Measurements from ENCODE around the gene WDR89.

The WDR89 gene

DNA sequence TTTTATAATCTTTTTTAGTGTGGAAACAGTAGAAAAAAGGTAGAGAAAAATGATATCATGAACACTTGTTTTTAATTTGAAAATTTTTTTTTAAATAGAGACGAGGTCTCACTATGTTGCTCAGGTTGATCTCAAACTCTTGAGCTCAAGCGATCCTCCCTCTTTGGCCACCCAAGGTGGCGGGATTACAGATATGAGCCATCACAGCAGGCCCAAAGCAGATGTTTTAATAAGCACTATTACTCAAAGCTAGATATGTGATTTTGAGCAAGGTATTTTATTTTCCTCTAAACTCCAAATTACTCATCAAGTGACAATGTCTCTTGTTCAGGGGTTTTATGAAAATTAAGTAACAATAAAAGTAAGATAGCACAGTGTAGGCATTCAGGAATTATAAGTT, 10.7 kb upstream of the WDR89 start:
- H3K4me3 ChIP-seq (replicated peaks; ENCODE audit: low read depth, low read length), result no peak overlapping the region
- DNase-seq (ENCODE audit: extremely low read depth, insufficient read length), result no peak
- TF ChIP-seq, protein P1, sequence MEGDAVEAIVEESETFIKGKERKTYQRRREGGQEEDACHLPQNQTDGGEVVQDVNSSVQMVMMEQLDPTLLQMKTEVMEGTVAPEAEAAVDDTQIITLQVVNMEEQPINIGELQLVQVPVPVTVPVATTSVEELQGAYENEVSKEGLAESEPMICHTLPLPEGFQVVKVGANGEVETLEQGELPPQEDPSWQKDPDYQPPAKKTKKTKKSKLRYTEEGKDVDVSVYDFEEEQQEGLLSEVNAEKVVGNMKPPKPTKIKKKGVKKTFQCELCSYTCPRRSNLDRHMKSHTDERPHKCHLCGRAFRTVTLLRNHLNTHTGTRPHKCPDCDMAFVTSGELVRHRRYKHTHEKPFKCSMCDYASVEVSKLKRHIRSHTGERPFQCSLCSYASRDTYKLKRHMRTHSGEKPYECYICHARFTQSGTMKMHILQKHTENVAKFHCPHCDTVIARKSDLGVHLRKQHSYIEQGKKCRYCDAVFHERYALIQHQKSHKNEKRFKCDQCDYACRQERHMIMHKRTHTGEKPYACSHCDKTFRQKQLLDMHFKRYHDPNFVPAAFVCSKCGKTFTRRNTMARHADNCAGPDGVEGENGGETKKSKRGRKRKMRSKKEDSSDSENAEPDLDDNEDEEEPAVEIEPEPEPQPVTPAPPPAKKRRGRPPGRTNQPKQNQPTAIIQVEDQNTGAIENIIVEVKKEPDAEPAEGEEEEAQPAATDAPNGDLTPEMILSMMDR (IDR thresholded peaks at IDR 0.05; ENCODE audit: insufficient read depth, low read length, poor library complexity, severe bottlenecking), result no peak
- H3K36me3 ChIP-seq (ENCODE audit: control insufficient read depth, insufficient read depth, low read length), result no peaks in the 10 kb centered on the region
- H3K27me3 ChIP-seq (replicated peaks; ENCODE audit: control insufficient read depth, insufficient read depth, low read length), result no peaks in the 10 kb centered on the region

GRCh38 chr14:63650256-63650952, 8.7 kb upstream of the WDR89 start:
- DNase-seq (ENCODE audit: extremely low read depth, insufficient read length), result no peak
- no peaks in the 10 kb centered on the region for H3K27me3 ChIP-seq (replicated peaks; ENCODE audit: control insufficient read depth, insufficient read depth, low read length)
- H3K4me3 ChIP-seq (replicated peaks; ENCODE audit: low read depth, low read length), result no peak overlapping the region
- TF ChIP-seq, protein P1 (IDR thresholded peaks at IDR 0.05; ENCODE audit: insufficient read depth, low read length, poor library complexity, severe bottlenecking), result no peak
- no peaks in the 10 kb centered on the region for H3K36me3 ChIP-seq (ENCODE audit: control insufficient read depth, insufficient read depth, low read length)

DNA sequence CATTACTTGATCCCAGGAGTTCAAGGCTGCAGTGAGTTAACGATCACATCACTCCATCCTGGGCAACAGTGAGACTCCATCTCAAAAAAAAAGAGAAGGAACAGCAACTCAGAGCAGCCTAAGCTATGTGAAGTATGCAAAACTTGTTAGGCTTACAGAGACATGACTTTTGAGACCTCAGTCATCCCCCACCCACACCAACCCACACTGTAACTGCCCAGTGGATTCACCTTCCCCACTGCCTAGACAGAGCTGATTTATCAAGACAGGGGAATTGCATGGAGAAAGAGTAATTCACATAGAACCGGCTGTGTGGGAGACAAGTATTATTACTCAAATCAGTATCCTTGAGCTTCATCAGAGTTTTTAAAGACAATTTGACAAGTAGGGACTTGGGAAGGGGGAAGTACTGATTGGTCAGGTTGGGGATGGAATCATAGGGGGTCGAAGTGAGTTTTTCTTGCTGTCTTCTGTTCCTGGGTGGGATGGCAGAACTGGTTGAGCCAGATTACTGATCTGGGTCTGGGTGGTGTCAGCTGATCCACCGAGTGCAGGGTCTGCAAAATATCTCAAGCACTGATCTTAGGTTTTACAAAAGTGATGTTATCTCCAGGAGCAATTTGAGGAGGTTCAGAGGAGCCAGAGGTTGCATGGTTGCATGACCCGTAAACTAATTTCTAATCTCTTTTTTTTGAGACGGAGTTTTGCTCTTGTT, 6.2 kb upstream of the WDR89 start:
- TF ChIP-seq, protein P1 (IDR thresholded peaks at IDR 0.05; ENCODE audit: insufficient read depth, low read length, poor library complexity, severe bottlenecking), result no peak
- DNase-seq (ENCODE audit: extremely low read depth, insufficient read length), result no peak
- Histone ChIP-seq H3K4me3 (replicated peaks; ENCODE audit: low read depth, low read length) (no peak overlapping the region), H3K27me3 (replicated peaks; ENCODE audit: control insufficient read depth, insufficient read depth, low read length) (no peaks in the 10 kb centered on the region), H3K36me3 (ENCODE audit: control insufficient read depth, insufficient read depth, low read length) (no peaks in the 10 kb centered on the region)

- Histone ChIP-seq H3K36me3 (ENCODE audit: control insufficient read depth, insufficient read depth, low read length) (no peaks in the 10 kb centered on the region), H3K4me3 (replicated peaks; ENCODE audit: low read depth, low read length) (no peak overlapping the region), H3K27me3 (replicated peaks; ENCODE audit: control insufficient read depth, insufficient read depth, low read length) (no peaks in the 10 kb centered on the region)
- TF ChIP-seq, protein P1 (IDR thresholded peaks at IDR 0.05; ENCODE audit: insufficient read depth, low read length, poor library complexity, severe bottlenecking), result no peak
- no peak for DNase-seq (ENCODE audit: extremely low read depth, insufficient read length)
These were observed 3.1 kb upstream of the WDR89 start for GRCh38 chr14:63644741-63645140.

DNA sequence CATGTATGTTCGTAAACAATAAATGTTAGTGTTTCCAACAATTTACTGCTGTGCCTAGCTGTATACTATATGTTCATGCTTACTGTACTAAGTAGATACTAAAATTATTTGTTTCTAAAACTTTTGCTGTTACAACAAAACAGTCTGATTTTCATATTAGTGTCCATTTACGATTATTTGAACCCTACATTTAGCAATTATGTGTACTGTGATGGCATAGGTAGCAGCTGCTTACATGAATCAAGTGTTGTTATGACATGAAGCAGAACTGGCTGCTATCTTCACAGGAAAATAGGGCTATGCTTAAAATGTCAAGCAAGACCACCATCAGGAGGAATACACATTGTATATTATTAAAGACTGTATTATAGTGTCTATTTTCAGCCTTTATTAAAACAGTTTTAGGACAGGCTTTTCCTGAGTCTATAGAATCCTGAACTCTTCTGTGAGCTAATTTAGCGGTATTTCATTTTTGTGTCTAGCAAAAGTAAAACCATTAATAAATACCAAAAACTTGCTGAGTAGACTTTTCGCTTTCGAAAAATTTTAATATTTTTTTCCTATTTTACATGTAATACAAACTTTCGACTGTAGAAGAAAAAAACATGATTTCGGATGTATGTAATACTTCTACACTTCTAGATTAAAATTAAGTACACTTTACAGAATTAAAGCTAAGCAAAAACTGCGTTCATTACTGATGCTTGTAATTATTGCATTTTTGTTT, 1.1 kb upstream of the WDR89 start:
- no peak for DNase-seq (ENCODE audit: extremely low read depth, insufficient read length)
- Histone ChIP-seq H3K36me3 (ENCODE audit: control insufficient read depth, insufficient read depth, low read length) (no peaks in the 10 kb centered on the region), H3K4me3 (replicated peaks; ENCODE audit: low read depth, low read length) (peak overlapping the region; percentile 88), H3K27me3 (replicated peaks; ENCODE audit: control insufficient read depth, insufficient read depth, low read length) (no peaks in the 10 kb centered on the region)
- TF ChIP-seq, protein P1 (IDR thresholded peaks at IDR 0.05; ENCODE audit: insufficient read depth, low read length, poor library complexity, severe bottlenecking), result no peak
